ENCODE measurements around the gene MLH3.
"Not testable (repeated sequence)": the region's sequence is repeated elsewhere in the genome, so short reads cannot be mapped to it uniquely, and the experiment has no call there.

MLH3 gene

GRCh38 chr14:75050852-75051555, at the start of gene MLH3:
Gene MLH3 (minus strand): TSS chr14:75051467. CDS start chr14:75049655, 1,812 bp downstream.
- peak; percentile 56 to 74 (median 58) for DNase-seq (ENCODE audit: low read depth in 2 of 3, low spot score in 1 of 3)

- no peak for DNase-seq (ENCODE audit: low read depth in 2 of 3, low spot score in 1 of 3)
These were observed 47.4 kb upstream of the MLH3 start for GRCh38 chr14:75098682-75099081.

DNA sequence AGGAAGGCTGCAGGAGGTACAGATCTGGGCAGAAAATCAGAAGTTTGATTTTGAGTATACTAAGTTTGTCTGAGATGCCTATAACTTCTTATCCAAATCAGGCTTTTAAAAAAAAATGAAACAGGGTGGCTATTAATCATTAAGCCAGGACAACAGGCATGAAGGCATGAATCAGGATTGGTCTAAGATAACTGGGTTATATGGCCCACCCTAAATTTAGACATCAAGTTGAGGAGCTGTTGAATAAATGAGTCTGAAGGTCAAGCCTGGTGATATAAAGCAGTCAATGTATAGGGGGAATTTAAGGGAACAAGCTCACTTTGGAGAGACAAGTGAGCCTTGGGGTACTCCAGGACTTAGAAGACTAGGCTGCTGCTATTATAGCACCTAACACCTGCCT, 46.9 kb upstream of the MLH3 start:
- DNase-seq (ENCODE audit: low read depth in 2 of 3, low spot score in 1 of 3), result no peak

- DNase-seq (ENCODE audit: low read depth in 2 of 3, low spot score in 1 of 3), result no peak
These were observed 45.7 kb upstream of the MLH3 start for GRCh38 chr14:75096959-75097358.

GRCh38 chr14:75095690-75096089, 44.4 kb upstream of the MLH3 start:
- no peak for DNase-seq (ENCODE audit: low read depth in 2 of 3, low spot score in 1 of 3)

GRCh38 chr14:75094896-75095295, 43.6 kb upstream of the MLH3 start:
- DNase-seq (ENCODE audit: low read depth in 2 of 3, low spot score in 1 of 3), result no peak

DNA sequence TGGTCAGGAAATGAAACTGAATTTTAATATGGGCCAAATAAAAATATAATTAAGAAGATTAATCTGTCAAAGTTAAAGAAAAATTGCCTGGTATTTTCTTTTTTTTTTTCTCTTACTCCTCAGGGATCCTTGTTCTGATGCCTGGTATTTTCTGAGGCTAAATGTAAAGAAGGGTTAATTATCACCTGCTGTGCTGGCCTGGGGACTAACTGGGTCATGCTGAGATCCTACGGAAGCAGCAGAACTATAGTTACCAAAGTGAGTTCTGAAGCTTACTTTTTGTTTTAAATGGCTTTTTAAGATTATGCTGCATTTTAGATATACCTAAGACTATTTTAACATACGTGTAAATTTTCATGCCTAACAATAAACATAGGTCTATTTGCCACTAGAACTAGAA, 41.4 kb upstream of the MLH3 start:
- DNase-seq (ENCODE audit: low read depth in 2 of 3, low spot score in 1 of 3), result no peak

GRCh38 chr14:75091251-75091650, 40.0 kb upstream of the MLH3 start:
- no peak for DNase-seq (ENCODE audit: low read depth in 2 of 3, low spot score in 1 of 3)

DNA sequence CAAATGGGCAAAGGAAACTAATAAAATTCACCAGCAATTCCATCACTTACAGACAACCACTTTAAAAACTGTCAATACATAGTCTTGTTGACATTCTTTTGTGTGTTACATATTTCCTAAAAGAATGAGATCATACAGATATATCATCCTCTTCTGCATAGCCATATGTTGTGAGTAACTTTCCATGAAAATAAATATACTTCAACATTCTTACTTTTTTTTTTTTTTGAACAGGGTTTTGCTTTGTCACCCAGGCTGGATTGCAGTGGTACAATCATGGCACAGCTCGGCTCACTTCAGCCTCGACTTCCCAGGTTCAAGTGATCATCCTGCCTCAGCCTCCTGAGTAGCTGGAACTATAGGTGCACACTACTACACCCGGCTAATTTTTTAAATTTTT, 39.1 kb upstream of the MLH3 start:
- DNase-seq (ENCODE audit: low read depth in 2 of 3, low spot score in 1 of 3), result no peak

GRCh38 chr14:75088566-75089373, 37.5 kb upstream of the MLH3 start:
- DNase-seq (ENCODE audit: low read depth in 2 of 3, low spot score in 1 of 3), result peak in 2 of 3 donors; percentile 11 to 51

GRCh38 chr14:75088153-75088552, 36.9 kb upstream of the MLH3 start:
- no peak for DNase-seq (ENCODE audit: low read depth in 2 of 3, low spot score in 1 of 3)

DNA sequence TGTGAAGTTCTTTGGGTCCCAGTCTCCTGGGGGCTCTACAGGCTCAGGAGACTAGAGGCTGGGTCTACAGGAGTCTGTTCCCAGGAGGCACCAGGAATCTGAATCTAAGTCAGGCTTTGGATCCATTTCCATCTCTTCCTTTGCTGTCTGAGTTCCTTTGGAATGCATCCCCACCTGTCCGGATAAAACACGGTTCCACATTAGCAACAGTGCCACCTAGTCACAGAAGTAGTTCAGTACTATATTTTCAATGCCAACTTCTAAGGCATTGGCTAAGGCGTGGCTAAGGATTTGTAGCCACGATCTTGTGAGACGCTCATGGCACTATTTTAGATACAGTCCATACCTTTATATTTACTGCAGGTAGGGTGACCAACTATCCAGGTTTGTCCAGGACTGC, 33.2 kb upstream of the MLH3 start:
- no peak for DNase-seq (ENCODE audit: low read depth in 2 of 3, low spot score in 1 of 3)

DNA sequence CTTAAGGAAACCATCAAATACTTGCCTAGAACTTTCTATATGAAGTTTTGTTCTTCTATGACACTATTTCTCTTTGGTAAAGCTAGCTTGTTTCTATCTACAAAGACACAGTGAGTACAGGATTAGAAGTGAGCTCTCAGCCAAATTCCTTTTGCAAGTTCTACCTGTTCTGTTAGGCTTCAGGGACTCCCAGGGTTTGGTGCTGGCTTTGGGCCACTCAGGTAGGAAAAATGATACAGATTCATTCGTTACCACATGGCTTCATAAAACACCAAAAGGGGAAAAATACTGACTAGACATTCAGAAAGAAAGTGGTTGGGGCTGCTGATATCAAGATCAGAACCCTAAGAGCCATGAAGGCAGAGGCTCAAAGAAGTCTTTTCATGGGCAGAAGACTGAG, 32.0 kb upstream of the MLH3 start:
- no peak for DNase-seq (ENCODE audit: low read depth in 2 of 3, low spot score in 1 of 3)

DNA sequence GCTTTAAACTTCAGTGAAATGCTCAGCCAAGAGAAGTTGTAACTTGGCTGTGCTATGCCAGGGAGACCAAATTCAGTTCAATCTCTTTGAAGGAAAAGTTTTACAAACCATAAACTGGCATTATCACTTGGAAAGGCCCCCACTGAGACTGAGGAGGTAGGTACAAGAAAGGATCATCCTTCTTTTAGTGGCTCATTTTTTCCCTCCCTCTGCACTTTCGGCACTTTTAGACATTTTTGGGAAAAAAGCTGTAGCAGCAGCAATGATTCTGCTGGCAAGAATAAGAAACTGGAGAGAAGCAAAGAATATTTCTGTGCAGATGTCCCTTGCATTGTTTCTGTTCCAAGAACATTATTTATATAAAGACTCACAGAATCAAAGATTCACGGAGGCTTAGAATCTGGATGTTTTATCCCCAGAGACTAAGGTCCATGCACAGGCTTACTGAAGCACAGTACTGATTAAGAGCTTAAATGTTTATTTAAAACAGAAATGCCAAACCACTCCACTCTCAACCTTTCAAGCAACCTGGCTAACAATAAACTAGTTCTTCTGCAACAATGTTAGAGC, 30.5 kb upstream of the MLH3 start:
- DNase-seq (ENCODE audit: low read depth in 2 of 3, low spot score in 1 of 3), result no peak

DNA sequence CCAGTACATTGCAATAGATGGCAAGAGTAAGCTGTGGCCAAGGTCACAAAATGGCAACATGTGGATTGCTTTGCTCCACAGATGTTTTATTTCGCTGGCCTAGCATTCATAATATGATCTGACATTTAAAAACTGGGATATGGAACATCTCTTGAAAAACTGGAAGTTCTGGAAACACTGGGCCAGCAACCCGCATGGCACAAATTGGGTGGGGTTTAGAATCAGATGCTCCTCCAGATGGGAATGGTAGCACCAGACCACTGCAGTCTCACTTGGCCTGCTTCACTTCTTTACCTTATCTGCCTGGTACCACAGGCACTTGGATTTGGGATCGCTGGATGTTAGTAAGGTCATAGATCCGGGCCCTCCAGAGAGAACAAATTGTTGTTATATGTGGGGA, 28.3 kb upstream of the MLH3 start:
- DNase-seq (ENCODE audit: low read depth in 2 of 3, low spot score in 1 of 3), result no peak

GRCh38 chr14:75077794-75078193, 26.5 kb upstream of the MLH3 start:
- no peak for DNase-seq (ENCODE audit: low read depth in 2 of 3, low spot score in 1 of 3)

GRCh38 chr14:75070383-75070782, 19.1 kb upstream of the MLH3 start:
- DNase-seq (ENCODE audit: low read depth in 2 of 3, low spot score in 1 of 3), result no peak

GRCh38 chr14:75069811-75070145, 18.5 kb upstream of the MLH3 start:
- no peak for DNase-seq (ENCODE audit: low read depth in 2 of 3, low spot score in 1 of 3)

DNA sequence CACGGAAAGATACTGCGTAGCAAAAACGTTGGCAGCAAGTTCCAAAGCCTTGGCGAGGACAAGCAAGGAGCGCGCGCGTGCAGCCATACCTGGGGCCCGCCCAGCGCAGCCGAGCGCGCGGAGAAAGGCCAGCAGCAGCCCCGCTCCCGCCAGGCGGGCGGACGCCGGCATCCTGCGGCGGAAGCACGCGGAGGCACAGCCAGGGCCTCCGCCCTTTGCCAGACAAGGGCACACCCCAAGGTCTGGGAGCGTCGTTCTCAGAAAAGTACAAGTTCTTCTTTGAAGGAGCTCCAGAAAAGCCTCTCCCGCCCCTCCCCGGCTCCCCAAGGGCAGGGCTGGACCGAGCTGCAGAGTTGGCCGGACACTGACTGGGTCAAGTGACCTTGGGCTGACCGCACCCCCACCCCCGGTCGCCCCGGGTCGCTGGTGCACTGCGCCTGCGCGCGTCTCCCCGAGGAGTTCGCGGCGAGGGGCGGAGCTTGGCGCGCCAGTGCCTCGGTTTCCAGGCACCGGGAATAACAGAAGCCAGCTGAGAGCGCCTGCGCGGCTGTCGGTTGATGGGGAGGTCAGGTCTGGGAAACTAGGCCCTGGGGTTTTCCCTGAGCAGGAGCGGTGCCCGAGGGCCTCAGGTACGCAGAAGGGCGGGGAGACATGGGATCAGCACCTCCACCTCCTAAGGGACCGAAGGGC, 18.0 kb upstream of the MLH3 start, which contains the start of gene ZC2HC1C:
Gene ZC2HC1C (plus strand): TSS at position 521 of the 690 bp plus-strand sequence. CDS start 933 bp downstream, outside the sequence.
- DNase-seq (ENCODE audit: low read depth in 2 of 3, low spot score in 1 of 3), result peak; percentile 45 to 76 (median 58)

- no peak for DNase-seq (ENCODE audit: low read depth in 2 of 3, low spot score in 1 of 3)
These were observed 17.2 kb upstream of the MLH3 start for GRCh38 chr14:75068294-75069120.

DNA sequence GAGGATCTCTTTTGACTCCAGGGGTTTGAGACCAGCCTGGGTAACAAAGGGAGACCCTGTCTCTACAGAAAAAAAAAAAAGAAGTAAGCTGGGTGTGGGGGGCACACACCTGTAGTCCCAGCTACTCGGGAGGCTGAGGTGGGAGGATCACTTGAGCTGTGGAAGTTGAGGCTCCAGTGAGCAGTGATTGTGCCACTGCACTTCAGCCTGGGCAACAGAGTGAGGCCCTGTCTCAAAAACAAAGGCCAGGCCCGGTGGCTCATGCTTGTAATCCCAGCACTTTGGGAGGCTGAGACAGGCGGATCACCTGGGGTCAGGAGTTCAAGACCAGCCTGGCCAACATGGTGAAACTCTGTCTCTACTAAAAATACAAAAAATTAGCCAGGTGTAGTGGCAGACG, 16.5 kb upstream of the MLH3 start:
- not testable (repeated sequence) for DNase-seq (ENCODE audit: low read depth in 2 of 3, low spot score in 1 of 3)
